Activated T-helper 2 cell treated with anti-CD3 and anti-CD28 coated beads, Interferon-gamma antibody, Interleukin-2, Interleukin-4, amounts not matched to agents 10 μg/mL and 5 μg/mL and 100 μg/mL, durations not matched to agents 14 hours and 24 hours and 36 hours (primary cell): ENCODE results near the gene NEK9. TPM values are rescaled to one million over a fixed set of nuclear protein-coding genes. Genes with fewer than 3 reads are reported as not detected.

Experiments used
- DNase-seq: peaks from one replicate; pipeline ENCODE4 v3.0.0; 2021; ENCODE audit warnings: low spot score
- H3K27ac Mint-ChIP-seq: one replicate; pipeline ENCODE4 v1.8.0; 2021; ENCODE audit warnings: mixed read lengths
- H3K27me3 Mint-ChIP-seq: one replicate; pipeline ENCODE4 v1.8.0; 2021; ENCODE audit warnings: low read depth, mixed read lengths
- H3K36me3 Mint-ChIP-seq: one replicate; pipeline ENCODE4 v1.8.0; 2021; ENCODE audit warnings: low read depth, mixed read lengths
- H3K4me1 Mint-ChIP-seq: one replicate; pipeline ENCODE4 v1.8.0; 2021; ENCODE audit warnings: low read depth, mixed read lengths
- H3K4me3 Mint-ChIP-seq: one replicate; pipeline ENCODE4 v1.8.0; 2021; ENCODE audit warnings: low read depth, mild to moderate bottlenecking, moderate library complexity, mixed read lengths
- H3K9me3 Mint-ChIP-seq: one replicate; pipeline ENCODE4 v1.8.0; 2021; ENCODE audit warnings: mixed read lengths
- intact Hi-C: fragments of 100-400 bp; cut with micrococcal nuclease; formaldehyde crosslinking; loops from one replicate; pipeline ENCODE4 v1.15.1; 2023
- total RNA-seq: library from RNA; stranded (reverse); gene quantifications from 2 replicates; pipeline ENCODE4 v1.2.3, GENCODE V29; 2022

Gene NEK9
- total RNA-seq, 1 donor from 2014 or later = 69.8 TPM

- peaks cover 49% of the 10 kb centered on the region for H3K36me3 Mint-ChIP-seq
- no peaks in the 10 kb centered on the region for H3K9me3 Mint-ChIP-seq
- H3K27ac Mint-ChIP-seq = peak overlapping the region; percentile 38
- intact Hi-C loops = loop anchor here (10.0 kb wide), 1 partner anchor 371 kb away; no protein-coding TSS in a partner anchor
- H3K4me3 Mint-ChIP-seq = peak overlapping the region; percentile 15
- DNase-seq = peak; percentile 18
- peaks cover 46% of the 10 kb centered on the region for H3K4me1 Mint-ChIP-seq
- H3K27me3 Mint-ChIP-seq = no peaks in the 10 kb centered on the region
These were observed 2.9 kb downstream of the NEK9 start for GRCh38 chr14:75123991-75124390.

- DNase-seq = no peak
- Mint-ChIP-seq H3K27me3 (no peaks in the 10 kb centered on the region), H3K27ac (no peak overlapping the region), H3K36me3 (peaks cover 56% of the 10 kb centered on the region), H3K9me3 (no peaks in the 10 kb centered on the region), H3K4me3 (no peak overlapping the region), H3K4me1 (peaks cover 34% of the 10 kb centered on the region)
- intact Hi-C loops = loop anchor here (10.0 kb wide), 1 partner anchor 373 kb away; no protein-coding TSS in a partner anchor
These were observed 5.3 kb downstream of the NEK9 start for GRCh38 chr14:75121552-75121951.

- no peak overlapping the region for H3K27ac Mint-ChIP-seq
- H3K27me3 Mint-ChIP-seq = no peaks in the 10 kb centered on the region
- H3K9me3 Mint-ChIP-seq = no peaks in the 10 kb centered on the region
- intact Hi-C loops = loop anchor here (10.0 kb wide), 1 partner anchor 374 kb away; no protein-coding TSS in a partner anchor
- H3K4me1 Mint-ChIP-seq = peaks cover 28% of the 10 kb centered on the region
- DNase-seq = no peak
- H3K4me3 Mint-ChIP-seq = no peak overlapping the region
- peaks cover 58% of the 10 kb centered on the region for H3K36me3 Mint-ChIP-seq
These were observed 6.1 kb downstream of the NEK9 start for GRCh38 chr14:75120541-75121291.

GRCh38 chr14:75119056-75119455 is 7.8 kb downstream of the NEK9 start:
- no peaks in the 10 kb centered on the region for H3K27me3 Mint-ChIP-seq
- H3K4me1 Mint-ChIP-seq = peaks cover 22% of the 10 kb centered on the region
- DNase-seq = no peak
- H3K27ac Mint-ChIP-seq = no peak overlapping the region
- no peak overlapping the region for H3K4me3 Mint-ChIP-seq
- intact Hi-C loops = no loop called here
- H3K36me3 Mint-ChIP-seq = peaks cover 63% of the 10 kb centered on the region
- H3K9me3 Mint-ChIP-seq = no peaks in the 10 kb centered on the region

- Mint-ChIP-seq H3K27me3 (no peaks in the 10 kb centered on the region), H3K27ac (no peak overlapping the region), H3K4me1 (peaks cover 13% of the 10 kb centered on the region), H3K36me3 (peaks cover 81% of the 10 kb centered on the region), H3K4me3 (no peak overlapping the region), H3K9me3 (no peaks in the 10 kb centered on the region)
- no peak for DNase-seq
- intact Hi-C loops = no loop called here
These were observed 12.8 kb downstream of the NEK9 start for GRCh38 chr14:75113932-75114539.

GRCh38 chr14:75109877-75110276 is 17.0 kb downstream of the NEK9 start:
- Mint-ChIP-seq H3K36me3 (peaks cover 75% of the 10 kb centered on the region), H3K4me1 (peaks cover 13% of the 10 kb centered on the region), H3K4me3 (no peak overlapping the region), H3K27me3 (no peaks in the 10 kb centered on the region), H3K9me3 (no peaks in the 10 kb centered on the region), H3K27ac (no peak overlapping the region)
- DNase-seq = no peak
- intact Hi-C loops = no loop called here

- no peaks in the 10 kb centered on the region for H3K27me3 Mint-ChIP-seq
- H3K27ac Mint-ChIP-seq = no peak overlapping the region
- H3K4me1 Mint-ChIP-seq = no peaks in the 10 kb centered on the region
- peaks cover 78% of the 10 kb centered on the region for H3K36me3 Mint-ChIP-seq
- H3K9me3 Mint-ChIP-seq = no peaks in the 10 kb centered on the region
- intact Hi-C loops = no loop called here
- no peak for DNase-seq
- H3K4me3 Mint-ChIP-seq = no peak overlapping the region
These were observed 19.7 kb downstream of the NEK9 start for GRCh38 chr14:75107186-75107585.

GRCh38 chr14:75101491-75101890 is 25.4 kb downstream of the NEK9 start:
- H3K27me3 Mint-ChIP-seq = no peaks in the 10 kb centered on the region
- H3K4me1 Mint-ChIP-seq = no peaks in the 10 kb centered on the region
- no peak for DNase-seq
- no peaks in the 10 kb centered on the region for H3K9me3 Mint-ChIP-seq
- H3K27ac Mint-ChIP-seq = no peak overlapping the region
- intact Hi-C loops = no loop called here
- H3K36me3 Mint-ChIP-seq = peaks cover 81% of the 10 kb centered on the region
- no peak overlapping the region for H3K4me3 Mint-ChIP-seq

- Mint-ChIP-seq H3K36me3 (peaks cover 76% of the 10 kb centered on the region), H3K9me3 (no peaks in the 10 kb centered on the region), H3K27ac (no peak overlapping the region), H3K27me3 (no peaks in the 10 kb centered on the region), H3K4me1 (no peaks in the 10 kb centered on the region), H3K4me3 (no peak overlapping the region)
- intact Hi-C loops = no loop called here
- no peak for DNase-seq
These were observed 28.2 kb downstream of the NEK9 start for GRCh38 chr14:75098682-75099081.

GRCh38 chr14:75098212-75098611 is 28.6 kb downstream of the NEK9 start:
- Mint-ChIP-seq H3K4me3 (no peak overlapping the region), H3K27me3 (no peaks in the 10 kb centered on the region), H3K27ac (no peak overlapping the region), H3K36me3 (peaks cover 73% of the 10 kb centered on the region), H3K4me1 (no peaks in the 10 kb centered on the region), H3K9me3 (no peaks in the 10 kb centered on the region)
- intact Hi-C loops = no loop called here
- no peak for DNase-seq

- Mint-ChIP-seq H3K27me3 (no peaks in the 10 kb centered on the region), H3K9me3 (no peaks in the 10 kb centered on the region), H3K4me3 (no peak overlapping the region), H3K4me1 (no peaks in the 10 kb centered on the region), H3K36me3 (peaks cover 70% of the 10 kb centered on the region), H3K27ac (no peak overlapping the region)
- intact Hi-C loops = no loop called here
- no peak for DNase-seq
These were observed 29.9 kb downstream of the NEK9 start for GRCh38 chr14:75096959-75097358.

- Mint-ChIP-seq H3K4me1 (no peaks in the 10 kb centered on the region), H3K4me3 (no peak overlapping the region), H3K9me3 (no peaks in the 10 kb centered on the region), H3K36me3 (peaks cover 67% of the 10 kb centered on the region), H3K27ac (no peak overlapping the region), H3K27me3 (no peaks in the 10 kb centered on the region)
- DNase-seq = no peak
- intact Hi-C loops = no loop called here
These were observed 31.2 kb downstream of the NEK9 start for GRCh38 chr14:75095690-75096089.

- H3K27ac Mint-ChIP-seq = no peak overlapping the region
- no peaks in the 10 kb centered on the region for H3K4me1 Mint-ChIP-seq
- DNase-seq = no peak
- no peaks in the 10 kb centered on the region for H3K27me3 Mint-ChIP-seq
- peaks cover 66% of the 10 kb centered on the region for H3K36me3 Mint-ChIP-seq
- H3K4me3 Mint-ChIP-seq = no peak overlapping the region
- H3K9me3 Mint-ChIP-seq = no peaks in the 10 kb centered on the region
- intact Hi-C loops = no loop called here
These were observed 32.0 kb downstream of the NEK9 start for GRCh38 chr14:75094896-75095295.
